Subcutaneous abdominal adipose tissue (tissue), 5 donors: ENCODE data around the gene IL17RA.

Source experiments
- H3K27ac ChIP-seq: one replicate; pipeline ENCODE4 v1.7.0; 2013; ENCODE audit warnings: low read depth, mild to moderate bottlenecking, inconsistent platforms, low read length, moderate library complexity
- H3K27me3 ChIP-seq, 5 donors: one replicate each; pipeline ENCODE4 v1.7.0; 2013; ENCODE audit warnings: low read length in 5 of 5, inconsistent platforms in 1 of 5; ENCODE audit not compliant: control insufficient read depth in 5 of 5, insufficient read depth in 4 of 5
- H3K36me3 ChIP-seq, 5 donors: one replicate each; pipeline ENCODE4 v1.7.0; 2013; ENCODE audit warnings: low read length in 5 of 5; ENCODE audit not compliant: control insufficient read depth in 5 of 5, insufficient read depth in 5 of 5
- H3K4me1 ChIP-seq, 5 donors: one replicate each; pipeline ENCODE4 v1.7.0; 2013; ENCODE audit warnings: low read length in 5 of 5, mild to moderate bottlenecking in 3 of 5, moderate library complexity in 1 of 5; ENCODE audit not compliant: control insufficient read depth in 5 of 5, insufficient read depth in 5 of 5
- H3K4me3 ChIP-seq, 5 donors: one replicate each; pipeline ENCODE4 v1.7.0; 2013; ENCODE audit warnings: low read length in 5 of 5, low read depth in 1 of 5
- H3K9ac ChIP-seq, 5 donors: one replicate each; pipeline ENCODE4 v1.7.0; 2013; ENCODE audit warnings: low read length in 5 of 5, mild to moderate bottlenecking in 4 of 5, moderate library complexity in 3 of 5
- H3K9me3 ChIP-seq, 5 donors: one replicate each; pipeline ENCODE4 v1.7.0; 2013; ENCODE audit warnings: low read length in 5 of 5; ENCODE audit not compliant: control insufficient read depth in 5 of 5
- donor health status: healthy.
- donor health status: healthy.
- donor health status: healthy.
- donor health status: healthy.
- donor health status: healthy.

IL17RA gene

GRCh38 chr22:17056807-17057206 lies 28.0 kb upstream of the IL17RA start:
- Histone ChIP-seq H3K27me3 (peaks cover 0 to 3% (median 0%) of the 10 kb centered on the region in 5 donors), H3K9me3 (no peaks in the 10 kb centered on the region), H3K9ac (no peak overlapping the region), H3K4me3 (no peak overlapping the region), H3K4me1 (peaks cover 0 to 4% (median 0%) of the 10 kb centered on the region in 5 donors), H3K36me3 (peaks cover 4 to 19% (median 5%) of the 10 kb centered on the region in 5 donors), H3K27ac (no peak overlapping the region)

GRCh38 chr22:17057959-17058814 lies 26.6 kb upstream of the IL17RA start:
- peaks cover 3 to 19% (median 4%) of the 10 kb centered on the region in 5 donors for H3K36me3 ChIP-seq
- H3K9ac ChIP-seq: no peak overlapping the region
- H3K9me3 ChIP-seq: no peaks in the 10 kb centered on the region
- H3K4me1 ChIP-seq: peaks cover 0 to 5% (median 1%) of the 10 kb centered on the region in 5 donors
- no peak overlapping the region for H3K4me3 ChIP-seq
- peaks cover 0 to 3% (median 0%) of the 10 kb centered on the region in 5 donors for H3K27me3 ChIP-seq
- H3K27ac ChIP-seq: no peak overlapping the region

DNA sequence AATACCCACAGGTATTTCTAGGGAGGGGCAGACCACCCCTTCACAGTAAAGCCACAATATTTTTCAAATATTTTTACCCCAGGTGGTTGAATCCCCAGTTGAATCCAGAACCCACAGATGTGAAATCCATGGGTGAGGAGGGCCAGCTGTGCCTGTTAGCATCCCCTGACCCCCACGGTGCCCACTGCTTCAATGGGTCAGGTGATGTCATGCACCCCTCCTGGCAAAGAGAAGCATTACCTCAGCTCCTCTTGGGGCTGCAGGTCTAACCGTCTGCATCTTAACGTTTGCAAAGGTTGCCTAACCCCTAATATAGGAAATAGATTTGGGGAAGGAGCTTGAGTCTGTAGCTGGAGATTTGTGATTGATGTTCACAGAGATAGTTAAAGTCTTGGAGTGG lies 24.7 kb upstream of the IL17RA start:
- H3K36me3 ChIP-seq: peaks cover under 1 to 18% (median 4%) of the 10 kb centered on the region in 5 donors
- H3K9ac ChIP-seq: no peak overlapping the region
- no peaks in the 10 kb centered on the region for H3K9me3 ChIP-seq
- no peak overlapping the region for H3K27ac ChIP-seq
- peaks cover 3 to 17% (median 8%) of the 10 kb centered on the region in 5 donors for H3K4me1 ChIP-seq
- peaks cover 0 to 3% (median 0%) of the 10 kb centered on the region in 5 donors for H3K27me3 ChIP-seq
- no peak overlapping the region for H3K4me3 ChIP-seq

DNA sequence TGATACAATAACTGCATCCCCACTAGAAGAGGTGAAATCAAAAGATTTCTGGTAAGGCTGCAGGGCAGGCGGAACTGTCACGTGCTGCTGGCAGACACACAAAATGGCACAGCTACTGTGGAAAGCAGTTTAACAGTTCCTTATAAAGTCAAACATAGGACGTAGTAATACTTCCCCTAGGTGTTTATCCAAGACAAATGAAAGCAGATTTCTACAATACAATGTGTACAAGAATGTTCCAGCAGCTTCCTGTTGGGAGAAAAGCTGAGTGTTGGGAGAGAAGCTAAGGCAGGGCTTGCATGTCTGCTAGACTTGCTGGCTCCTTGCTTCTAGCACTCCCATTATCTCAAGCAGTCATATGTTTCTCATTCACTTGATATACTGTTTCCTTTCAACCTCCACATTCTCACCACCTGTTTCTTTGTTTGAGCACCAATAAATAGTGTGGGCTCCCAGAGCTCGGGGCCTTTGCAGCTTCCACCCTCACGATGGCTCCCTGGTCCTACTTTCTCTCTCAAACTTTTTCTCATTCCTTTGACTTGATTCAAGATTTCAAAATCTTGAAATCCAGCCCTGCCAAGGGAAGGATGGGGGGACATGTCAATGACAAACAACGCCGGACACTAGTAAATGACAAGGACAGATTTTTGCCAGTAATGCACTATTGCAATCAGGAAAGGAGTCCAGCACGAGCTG lies 21.2 kb upstream of the IL17RA start:
- Histone ChIP-seq H3K9ac (no peak overlapping the region), H3K27ac (no peak overlapping the region), H3K9me3 (no peaks in the 10 kb centered on the region), H3K4me3 (peak overlapping the region in 1 of 5 donors; percentile 34), H3K4me1 (peaks cover 0 to 24% (median 13%) of the 10 kb centered on the region in 5 donors), H3K36me3 (no peaks in the 10 kb centered on the region), H3K27me3 (peaks cover 0 to 3% (median 0%) of the 10 kb centered on the region in 5 donors)

GRCh38 chr22:17064498-17065100 lies 20.2 kb upstream of the IL17RA start:
- Histone ChIP-seq H3K4me3 (no peak overlapping the region), H3K27me3 (peaks cover 0 to 3% (median 0%) of the 10 kb centered on the region in 5 donors), H3K9me3 (no peaks in the 10 kb centered on the region), H3K4me1 (peaks cover 0 to 24% (median 13%) of the 10 kb centered on the region in 5 donors), H3K36me3 (no peaks in the 10 kb centered on the region), H3K27ac (no peak overlapping the region), H3K9ac (no peak overlapping the region)

DNA sequence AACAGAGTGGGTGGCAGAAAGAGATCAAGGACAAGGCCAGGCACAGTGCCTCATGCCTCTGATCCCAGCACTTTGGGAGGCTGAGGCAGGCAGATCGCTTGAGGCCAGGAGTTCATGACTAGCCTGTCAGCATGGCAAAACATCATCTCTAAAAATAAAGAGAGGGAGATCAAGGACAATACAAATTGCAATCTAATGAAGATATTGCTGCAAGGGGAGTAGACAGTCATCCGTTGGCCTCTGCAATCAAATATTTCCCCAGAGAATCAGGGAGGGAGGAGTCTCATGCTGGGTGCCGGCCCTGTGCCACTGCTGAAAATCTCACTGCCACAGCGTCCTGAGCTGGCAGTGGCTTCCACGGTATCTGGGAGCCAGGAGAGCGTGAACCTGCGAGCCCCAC lies 19.4 kb upstream of the IL17RA start:
- Histone ChIP-seq H3K27ac (no peak overlapping the region), H3K9ac (no peak overlapping the region), H3K36me3 (no peaks in the 10 kb centered on the region), H3K4me3 (no peak overlapping the region), H3K9me3 (no peaks in the 10 kb centered on the region), H3K4me1 (peaks cover 0 to 24% (median 13%) of the 10 kb centered on the region in 5 donors), H3K27me3 (peaks cover 0 to 3% (median 0%) of the 10 kb centered on the region in 5 donors)

- Histone ChIP-seq H3K9ac (no peak overlapping the region), H3K27me3 (no peaks in the 10 kb centered on the region), H3K9me3 (peaks cover 0 to 3% (median 0%) of the 10 kb centered on the region in 5 donors), H3K27ac (no peak overlapping the region), H3K4me1 (peaks cover 0 to 4% (median 0%) of the 10 kb centered on the region in 5 donors), H3K4me3 (no peak overlapping the region), H3K36me3 (no peaks in the 10 kb centered on the region)
Observed at GRCh38 chr22:17072877-17073276, 11.9 kb upstream of the IL17RA start.

DNA sequence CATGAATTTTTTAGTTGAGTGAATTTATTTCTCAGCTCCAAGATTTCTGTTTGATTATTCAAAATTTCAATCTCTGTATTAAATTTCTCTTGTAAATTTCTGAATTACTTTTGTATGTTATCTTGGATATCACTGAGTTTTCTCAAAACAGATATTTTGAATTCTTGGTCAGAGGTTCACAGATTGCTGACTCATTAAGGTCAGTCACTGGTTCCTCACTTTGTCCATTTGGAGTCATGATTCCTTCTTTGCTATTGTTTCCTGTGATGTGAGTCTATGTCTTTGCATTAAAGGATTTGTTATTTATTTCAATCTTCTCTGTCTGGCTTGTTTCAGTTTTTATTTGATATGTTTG lies 10.2 kb upstream of the IL17RA start:
- peaks cover 0 to 3% (median 0%) of the 10 kb centered on the region in 5 donors for H3K9me3 ChIP-seq
- H3K36me3 ChIP-seq: no peaks in the 10 kb centered on the region
- H3K27ac ChIP-seq: no peak overlapping the region
- H3K4me1 ChIP-seq: peaks cover 0 to 4% (median 0%) of the 10 kb centered on the region in 5 donors
- no peak overlapping the region for H3K4me3 ChIP-seq
- H3K27me3 ChIP-seq: no peaks in the 10 kb centered on the region
- H3K9ac ChIP-seq: no peak overlapping the region

- Histone ChIP-seq H3K9me3 (peaks cover 0 to 3% (median 0%) of the 10 kb centered on the region in 5 donors), H3K36me3 (no peaks in the 10 kb centered on the region), H3K27ac (no peak overlapping the region), H3K27me3 (no peaks in the 10 kb centered on the region), H3K4me3 (no peak overlapping the region), H3K9ac (no peak overlapping the region), H3K4me1 (peaks cover 0 to 4% (median 0%) of the 10 kb centered on the region in 5 donors)
Observed at GRCh38 chr22:17077255-17077654, 7.5 kb upstream of the IL17RA start.
